Measurements from ENCODE around the gene ADM5.

DNA sequence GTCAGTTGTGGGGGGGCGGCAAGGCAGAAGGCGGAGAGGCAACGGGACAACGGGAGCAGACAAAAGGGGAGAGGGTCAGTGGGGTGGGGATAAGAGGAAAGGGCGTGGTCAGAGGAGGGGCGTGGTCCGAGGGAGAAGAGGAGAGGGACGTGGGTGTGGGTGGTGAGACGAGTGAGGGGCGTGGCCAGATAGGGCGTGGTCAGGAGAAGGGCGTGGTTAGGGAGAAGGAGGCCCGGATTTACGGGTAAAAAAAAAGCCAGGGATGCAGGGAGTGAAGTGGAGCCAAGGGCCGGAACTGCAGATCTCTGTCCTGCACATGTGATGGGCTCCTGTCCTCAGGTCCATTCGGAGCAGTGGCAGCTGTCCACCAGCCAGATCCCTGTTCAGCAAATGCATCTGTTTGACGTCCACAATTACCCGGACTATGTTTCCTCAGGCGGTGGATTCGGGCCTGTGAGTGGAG is 23.0 kb downstream of the ADM5 start:
- TF ChIP-seq, protein P1, sequence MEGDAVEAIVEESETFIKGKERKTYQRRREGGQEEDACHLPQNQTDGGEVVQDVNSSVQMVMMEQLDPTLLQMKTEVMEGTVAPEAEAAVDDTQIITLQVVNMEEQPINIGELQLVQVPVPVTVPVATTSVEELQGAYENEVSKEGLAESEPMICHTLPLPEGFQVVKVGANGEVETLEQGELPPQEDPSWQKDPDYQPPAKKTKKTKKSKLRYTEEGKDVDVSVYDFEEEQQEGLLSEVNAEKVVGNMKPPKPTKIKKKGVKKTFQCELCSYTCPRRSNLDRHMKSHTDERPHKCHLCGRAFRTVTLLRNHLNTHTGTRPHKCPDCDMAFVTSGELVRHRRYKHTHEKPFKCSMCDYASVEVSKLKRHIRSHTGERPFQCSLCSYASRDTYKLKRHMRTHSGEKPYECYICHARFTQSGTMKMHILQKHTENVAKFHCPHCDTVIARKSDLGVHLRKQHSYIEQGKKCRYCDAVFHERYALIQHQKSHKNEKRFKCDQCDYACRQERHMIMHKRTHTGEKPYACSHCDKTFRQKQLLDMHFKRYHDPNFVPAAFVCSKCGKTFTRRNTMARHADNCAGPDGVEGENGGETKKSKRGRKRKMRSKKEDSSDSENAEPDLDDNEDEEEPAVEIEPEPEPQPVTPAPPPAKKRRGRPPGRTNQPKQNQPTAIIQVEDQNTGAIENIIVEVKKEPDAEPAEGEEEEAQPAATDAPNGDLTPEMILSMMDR (conservative IDR thresholded peaks at IDR 0.05 in 1 of 2, IDR thresholded peaks at IDR 0.05 in 1 of 2; ENCODE audit: low read depth in 1 of 2, low read length in 2 of 2) = no peak
- TF ChIP-seq EZH2 (IDR thresholded peaks at IDR 0.05; ENCODE audit: low read length, missing control alignments) = no peak

Data from fibroblast of lung (primary cell).